Subcutaneous abdominal adipose tissue (tissue), 5 donors: ENCODE measurements around the gene FOXS1.

Experiments used
- H3K27ac ChIP-seq: one replicate; pipeline ENCODE4 v1.7.0; 2013; ENCODE audit warnings: low read depth, mild to moderate bottlenecking, inconsistent platforms, low read length, moderate library complexity
- H3K27me3 ChIP-seq, 5 donors: one replicate each; pipeline ENCODE4 v1.7.0; 2013; ENCODE audit warnings: low read length in 5 of 5, inconsistent platforms in 1 of 5; ENCODE audit not compliant: control insufficient read depth in 5 of 5, insufficient read depth in 4 of 5
- H3K36me3 ChIP-seq, 5 donors: one replicate each; pipeline ENCODE4 v1.7.0; 2013; ENCODE audit warnings: low read length in 5 of 5; ENCODE audit not compliant: control insufficient read depth in 5 of 5, insufficient read depth in 5 of 5
- H3K4me1 ChIP-seq, 5 donors: one replicate each; pipeline ENCODE4 v1.7.0; 2013; ENCODE audit warnings: low read length in 5 of 5, mild to moderate bottlenecking in 3 of 5, moderate library complexity in 1 of 5; ENCODE audit not compliant: control insufficient read depth in 5 of 5, insufficient read depth in 5 of 5
- H3K4me3 ChIP-seq, 5 donors: one replicate each; pipeline ENCODE4 v1.7.0; 2013; ENCODE audit warnings: low read length in 5 of 5, low read depth in 1 of 5
- H3K9ac ChIP-seq, 5 donors: one replicate each; pipeline ENCODE4 v1.7.0; 2013; ENCODE audit warnings: low read length in 5 of 5, mild to moderate bottlenecking in 4 of 5, moderate library complexity in 3 of 5
- H3K9me3 ChIP-seq, 5 donors: one replicate each; pipeline ENCODE4 v1.7.0; 2013; ENCODE audit warnings: low read length in 5 of 5; ENCODE audit not compliant: control insufficient read depth in 5 of 5
- donor health status: healthy.
- donor health status: healthy.
- donor health status: healthy.
- donor health status: healthy.
- donor health status: healthy.

Gene FOXS1

GRCh38 chr20:31862157-31862470, 16.7 kb upstream of the FOXS1 start:
- no peaks in the 10 kb centered on the region for H3K9me3 ChIP-seq
- H3K9ac ChIP-seq: no peak overlapping the region
- peaks cover 0 to 41% (median 26%) of the 10 kb centered on the region in 5 donors for H3K4me1 ChIP-seq
- H3K27me3 ChIP-seq: peaks cover 4 to 30% (median 16%) of the 10 kb centered on the region in 5 donors
- H3K4me3 ChIP-seq: peak overlapping the region in 1 of 5 donors; percentile 38
- H3K36me3 ChIP-seq: no peaks in the 10 kb centered on the region
- H3K27ac ChIP-seq: no peak overlapping the region

- Histone ChIP-seq H3K36me3 (no peaks in the 10 kb centered on the region), H3K9ac (peak overlapping the region in 2 of 5 donors; percentile 38 to 56), H3K9me3 (no peaks in the 10 kb centered on the region), H3K27ac (no peak overlapping the region), H3K4me3 (peak overlapping the region; percentile 5 to 72 (median 60)), H3K27me3 (peaks cover 4 to 30% (median 20%) of the 10 kb centered on the region in 5 donors), H3K4me1 (peaks cover 0 to 41% (median 26%) of the 10 kb centered on the region in 5 donors)
Measured at GRCh38 chr20:31861385-31862156, 16.2 kb upstream of the FOXS1 start.

GRCh38 chr20:31861135-31861384, 15.7 kb upstream of the FOXS1 start:
- H3K4me3 ChIP-seq: peak overlapping the region in 4 of 5 donors; percentile 56 to 72 (median 65)
- H3K4me1 ChIP-seq: peaks cover 0 to 41% (median 26%) of the 10 kb centered on the region in 5 donors
- H3K9ac ChIP-seq: peak overlapping the region in 2 of 5 donors; percentile 38 to 56
- no peak overlapping the region for H3K27ac ChIP-seq
- no peaks in the 10 kb centered on the region for H3K9me3 ChIP-seq
- peaks cover 4 to 30% (median 21%) of the 10 kb centered on the region in 5 donors for H3K27me3 ChIP-seq
- no peaks in the 10 kb centered on the region for H3K36me3 ChIP-seq

DNA sequence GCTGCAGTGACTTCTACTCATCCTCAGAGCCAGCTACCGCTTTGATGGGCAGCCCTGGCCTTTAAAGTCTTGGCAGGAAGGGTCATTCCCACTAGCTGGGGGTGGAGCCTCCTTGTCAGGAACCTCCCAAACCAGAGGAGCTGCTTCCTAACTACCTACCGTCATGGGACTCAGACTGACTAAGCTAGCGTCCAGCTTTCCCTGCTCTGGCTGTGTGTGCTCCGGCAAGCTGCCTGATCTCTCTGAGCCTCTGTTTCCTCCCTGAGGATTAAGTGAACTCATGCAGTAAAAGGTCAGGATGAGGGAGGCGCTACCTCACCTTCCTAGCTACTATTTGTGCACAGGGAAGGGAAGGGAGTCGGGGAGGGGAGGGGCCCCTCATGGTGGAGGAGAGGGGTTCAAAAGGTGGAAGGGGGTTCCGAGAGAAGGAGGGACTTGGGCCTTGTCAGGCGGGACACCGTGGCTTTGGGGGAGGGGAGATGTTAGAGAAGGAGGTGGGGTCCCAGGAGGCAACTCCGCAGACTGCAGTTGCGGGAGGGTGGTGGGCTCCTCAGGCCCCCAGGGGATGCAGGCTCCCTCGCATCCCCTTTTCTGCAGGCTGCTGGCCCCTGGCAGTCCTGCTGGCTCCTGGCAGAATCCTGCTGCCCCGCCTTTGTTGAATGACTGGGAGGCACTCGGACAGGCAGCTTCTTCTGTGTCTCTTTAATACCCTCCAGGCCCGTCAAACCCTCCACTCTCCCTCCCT, 15.2 kb upstream of the FOXS1 start:
- Histone ChIP-seq H3K9ac (peak overlapping the region in 1 of 5 donors; percentile 56), H3K27ac (no peak overlapping the region), H3K27me3 (peaks cover 4 to 30% (median 21%) of the 10 kb centered on the region in 5 donors), H3K4me1 (peaks cover 0 to 41% (median 26%) of the 10 kb centered on the region in 5 donors), H3K9me3 (no peaks in the 10 kb centered on the region), H3K36me3 (no peaks in the 10 kb centered on the region), H3K4me3 (peak overlapping the region; percentile 10 to 72 (median 60))

GRCh38 chr20:31859998-31860380, 14.6 kb upstream of the FOXS1 start:
- Histone ChIP-seq H3K27me3 (peaks cover 4 to 30% (median 23%) of the 10 kb centered on the region in 5 donors), H3K9ac (peak overlapping the region in 1 of 5 donors; percentile 43), H3K4me3 (peak overlapping the region in 2 of 5 donors; percentile 10 to 72)

GRCh38 chr20:31859266-31859997, 14.0 kb upstream of the FOXS1 start:
- H3K4me3 ChIP-seq: no peak overlapping the region
- H3K27me3 ChIP-seq: peaks cover 4 to 30% (median 23%) of the 10 kb centered on the region in 5 donors
- H3K27ac ChIP-seq: no peak overlapping the region
- H3K4me1 ChIP-seq: peaks cover 0 to 41% (median 26%) of the 10 kb centered on the region in 5 donors
- no peaks in the 10 kb centered on the region for H3K36me3 ChIP-seq
- peak overlapping the region in 1 of 5 donors; percentile 18 for H3K9ac ChIP-seq
- no peaks in the 10 kb centered on the region for H3K9me3 ChIP-seq

More at GRCh38 chr20:31859998-31860380, 14.6 kb upstream of the FOXS1 start:
- Histone ChIP-seq H3K9me3 (no peaks in the 10 kb centered on the region), H3K27ac (no peak overlapping the region), H3K4me1 (peaks cover 0 to 41% (median 26%) of the 10 kb centered on the region in 5 donors), H3K36me3 (no peaks in the 10 kb centered on the region)

DNA sequence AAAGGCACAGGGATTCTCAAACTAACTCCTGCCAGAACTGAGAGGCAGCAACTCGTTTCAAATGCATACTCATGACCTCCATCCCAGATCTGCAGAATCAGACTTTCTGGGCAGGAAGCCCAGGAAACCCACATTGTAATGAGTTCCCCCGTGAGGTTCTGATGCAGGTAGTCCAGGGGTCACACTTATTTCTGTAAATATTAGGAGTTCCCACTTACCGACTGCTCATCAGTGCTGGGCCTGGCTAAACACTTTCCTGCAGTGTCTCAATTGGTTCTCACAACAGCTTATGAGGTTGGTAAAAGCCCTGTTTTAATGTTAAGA, 13.3 kb upstream of the FOXS1 start:
- H3K27ac ChIP-seq: no peak overlapping the region
- H3K9me3 ChIP-seq: no peaks in the 10 kb centered on the region
- no peak overlapping the region for H3K4me3 ChIP-seq
- H3K4me1 ChIP-seq: peaks cover 0 to 41% (median 26%) of the 10 kb centered on the region in 5 donors
- peaks cover 8 to 33% (median 24%) of the 10 kb centered on the region in 5 donors for H3K27me3 ChIP-seq
- no peak overlapping the region for H3K9ac ChIP-seq
- H3K36me3 ChIP-seq: no peaks in the 10 kb centered on the region

- no peak overlapping the region for H3K9ac ChIP-seq
- no peak overlapping the region for H3K27ac ChIP-seq
- peaks cover 8 to 33% (median 24%) of the 10 kb centered on the region in 5 donors for H3K27me3 ChIP-seq
- H3K36me3 ChIP-seq: no peaks in the 10 kb centered on the region
- H3K4me1 ChIP-seq: peaks cover 0 to 41% (median 26%) of the 10 kb centered on the region in 5 donors
- no peaks in the 10 kb centered on the region for H3K9me3 ChIP-seq
- no peak overlapping the region for H3K4me3 ChIP-seq
Measured at GRCh38 chr20:31857861-31858759, 12.7 kb upstream of the FOXS1 start.

DNA sequence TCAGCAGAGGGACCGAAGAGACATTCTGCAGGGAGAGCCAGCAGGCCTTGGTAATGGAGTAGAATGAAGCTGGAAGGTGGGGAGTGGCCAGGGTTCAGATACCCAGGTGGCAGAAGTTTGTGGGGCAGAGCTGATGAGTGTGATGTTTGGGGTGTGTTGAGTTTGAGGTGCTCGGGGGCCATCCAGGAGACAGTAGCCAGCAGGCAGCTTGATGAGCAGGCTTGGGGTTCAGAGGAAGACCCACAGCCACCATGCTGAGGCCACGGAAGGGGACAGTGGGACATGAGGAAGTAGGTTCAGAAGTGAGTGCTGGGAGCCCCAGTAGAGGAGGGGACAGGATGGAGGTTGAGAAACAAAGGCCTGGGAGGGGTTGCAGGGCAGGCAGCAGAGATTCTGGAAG, 11.1 kb upstream of the FOXS1 start:
- Histone ChIP-seq H3K9me3 (no peaks in the 10 kb centered on the region), H3K4me3 (no peak overlapping the region), H3K9ac (no peak overlapping the region), H3K36me3 (no peaks in the 10 kb centered on the region), H3K27ac (no peak overlapping the region), H3K27me3 (peaks cover 9 to 36% (median 27%) of the 10 kb centered on the region in 5 donors), H3K4me1 (peaks cover 0 to 37% (median 23%) of the 10 kb centered on the region in 5 donors)
